Raji (cell line): Measurements from ENCODE around the gene TET3.
A peak's percentile ranks its signal among the peaks of the same experiment; 100 is the strongest.

Source experiments
- POLR2A ChIP-seq: IDR thresholded peaks from 2 replicates; pipeline ENCODE4 v1.6.1; 2011; ENCODE audit warnings: low read depth, low read length, control low read depth; ENCODE audit not compliant: insufficient read depth

TET3 gene

DNA sequence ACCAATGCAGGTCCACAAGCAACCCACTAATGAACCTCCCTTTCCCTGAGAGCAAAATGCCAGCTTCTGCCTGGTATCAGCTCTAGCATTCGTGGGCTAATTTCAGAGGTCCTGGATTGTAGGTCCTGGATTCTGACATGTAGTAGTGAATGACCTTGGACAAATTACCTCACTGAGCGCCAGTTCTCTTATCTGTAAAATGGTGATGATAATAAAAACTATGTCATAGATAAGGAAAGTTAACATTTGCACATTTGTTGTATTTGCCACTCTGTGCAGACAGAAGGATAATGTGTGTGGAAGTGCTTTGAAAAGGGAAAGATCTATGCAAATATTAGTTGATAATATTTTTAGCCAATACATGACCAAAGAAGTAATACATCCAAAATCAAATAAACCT lies 4.1 kb upstream of the TET3 start:
- TF ChIP-seq POLR2A: no peak

DNA sequence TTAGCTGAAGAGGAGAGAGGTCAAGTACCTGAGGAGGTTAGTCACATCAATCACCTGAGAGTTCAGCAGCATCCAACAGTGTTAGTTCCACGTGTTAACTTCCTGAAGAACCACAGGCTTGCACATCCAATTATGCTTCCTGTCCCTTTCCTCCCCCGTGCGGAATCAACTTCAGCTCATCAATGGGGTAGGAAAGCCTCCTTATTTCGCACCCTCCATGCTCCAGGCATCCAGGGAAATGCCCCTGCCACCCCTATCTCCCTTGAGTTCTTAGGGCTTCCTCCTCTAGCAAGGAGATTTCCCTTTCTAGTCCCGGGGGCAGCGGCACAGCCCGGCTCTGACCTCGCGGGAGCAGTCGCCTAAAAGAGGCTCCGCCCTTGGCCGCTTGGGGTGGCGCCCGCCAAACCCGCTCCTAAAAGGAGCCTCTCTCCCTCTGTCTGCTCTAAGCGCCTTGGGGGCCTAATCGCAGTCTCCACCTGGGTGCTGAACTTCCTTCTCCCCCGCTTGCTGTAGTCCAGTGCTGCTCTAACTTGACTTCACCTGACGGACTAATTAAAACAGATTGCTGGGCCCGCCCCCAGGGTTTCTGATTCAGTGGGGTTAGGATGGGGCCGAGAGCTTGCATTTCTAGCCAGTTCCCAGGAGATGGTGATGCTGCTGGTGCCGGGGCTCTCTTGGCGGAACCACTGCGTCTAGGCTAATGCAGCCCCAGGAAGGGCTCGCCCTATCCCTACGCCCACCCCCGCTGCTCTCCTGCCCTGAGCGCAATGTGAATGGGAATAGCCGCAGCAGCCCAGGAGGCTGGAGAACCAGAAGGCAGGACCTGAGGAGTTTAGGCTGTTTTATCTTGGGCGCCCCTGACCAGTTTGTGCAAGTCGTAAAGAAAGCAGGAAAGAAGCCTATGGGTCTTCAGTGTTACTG lies 3.4 kb upstream of the TET3 start:
- TF ChIP-seq POLR2A: no peak

DNA sequence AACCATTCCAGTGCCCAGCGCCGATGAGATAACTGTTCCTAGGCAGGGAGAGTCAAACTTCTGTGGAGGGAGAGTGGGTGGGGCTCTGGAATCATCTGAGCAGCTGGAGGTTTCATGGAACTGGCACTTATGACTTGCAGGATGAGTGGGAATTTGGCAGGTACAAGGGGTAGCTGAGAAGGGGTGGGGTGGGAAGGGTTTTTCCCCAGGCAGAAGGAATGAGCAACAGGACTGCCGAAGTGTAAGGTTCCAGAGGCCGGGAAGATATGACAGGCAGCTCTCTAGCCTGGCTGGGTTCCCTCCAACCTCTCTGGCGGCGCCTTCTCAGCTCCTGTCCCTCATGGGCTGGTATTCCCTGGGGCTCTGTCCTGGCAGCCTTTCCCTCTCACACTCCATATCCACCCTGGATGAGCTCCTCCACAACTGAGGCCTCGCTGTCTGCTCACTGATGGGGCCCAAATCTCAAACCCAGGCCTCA lies 2.5 kb upstream of the TET3 start:
- TF ChIP-seq POLR2A: no peak; the same call in 1 of the 2 replicates

DNA sequence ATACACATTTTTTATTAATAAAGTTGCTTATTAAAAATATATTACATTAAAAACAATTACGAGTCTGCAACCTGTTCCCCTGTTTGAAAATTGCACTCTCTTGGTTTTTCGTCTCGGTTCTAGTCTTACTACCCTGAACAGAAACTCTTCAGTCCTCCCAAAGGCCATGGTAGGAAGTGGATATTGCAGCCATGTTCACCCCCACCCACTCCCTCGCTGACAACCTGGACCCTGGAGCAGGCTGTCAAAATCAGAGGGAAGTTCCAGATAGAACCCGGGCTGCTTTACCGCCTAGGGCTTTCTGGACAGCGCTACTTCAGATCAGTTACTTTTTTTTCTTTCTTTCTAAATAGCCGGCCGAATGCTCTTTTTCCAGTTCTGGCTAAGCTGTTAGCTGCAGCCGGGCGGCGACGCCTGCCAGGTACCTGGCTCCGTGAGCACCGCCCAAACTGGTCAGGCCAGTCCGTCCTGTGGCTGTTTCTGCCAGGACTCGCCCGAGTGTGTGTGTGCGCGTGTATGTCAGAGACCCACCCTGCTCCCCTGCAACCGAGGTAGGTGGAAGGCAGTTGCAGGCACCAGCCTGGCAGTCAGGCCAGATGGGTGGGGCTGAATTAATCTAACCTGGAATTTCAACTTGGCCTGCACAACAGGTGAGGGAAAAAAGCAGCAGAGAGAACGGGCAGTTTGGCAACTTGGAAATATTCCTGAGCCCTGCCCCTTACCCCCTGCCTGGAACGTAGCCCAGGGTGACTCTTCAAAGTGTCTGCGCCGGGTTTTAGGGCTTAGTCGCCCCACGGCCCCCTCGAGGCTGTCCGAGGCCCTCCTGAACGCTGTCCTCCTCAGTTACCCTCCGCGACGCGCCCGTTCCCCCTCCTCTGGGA lies 1.1 kb upstream of the TET3 start:
- no peak for TF ChIP-seq POLR2A

DNA sequence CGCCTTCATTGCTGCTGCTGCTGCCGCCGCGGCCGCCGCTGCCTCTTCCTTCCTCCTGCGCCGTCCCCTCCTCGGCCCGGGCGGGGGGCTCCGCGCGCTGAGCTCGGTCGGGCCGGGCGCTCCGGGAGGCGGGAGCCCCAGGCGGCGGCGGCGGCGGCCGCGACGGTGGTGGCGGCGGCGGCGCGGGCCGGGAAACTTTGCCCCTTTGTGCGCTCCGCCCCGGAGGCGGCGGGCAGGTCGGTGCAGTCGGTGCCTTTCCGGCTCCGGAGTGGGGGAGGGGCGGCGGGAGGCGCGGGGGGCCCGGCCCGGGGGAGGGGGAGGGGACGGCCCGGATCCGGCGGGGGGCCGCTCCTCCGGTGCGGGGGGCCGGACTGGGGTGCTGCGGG lies 205 bp downstream of the TET3 start:
- peak; percentile 38; the same call in 1 of the 2 replicates for TF ChIP-seq POLR2A

DNA sequence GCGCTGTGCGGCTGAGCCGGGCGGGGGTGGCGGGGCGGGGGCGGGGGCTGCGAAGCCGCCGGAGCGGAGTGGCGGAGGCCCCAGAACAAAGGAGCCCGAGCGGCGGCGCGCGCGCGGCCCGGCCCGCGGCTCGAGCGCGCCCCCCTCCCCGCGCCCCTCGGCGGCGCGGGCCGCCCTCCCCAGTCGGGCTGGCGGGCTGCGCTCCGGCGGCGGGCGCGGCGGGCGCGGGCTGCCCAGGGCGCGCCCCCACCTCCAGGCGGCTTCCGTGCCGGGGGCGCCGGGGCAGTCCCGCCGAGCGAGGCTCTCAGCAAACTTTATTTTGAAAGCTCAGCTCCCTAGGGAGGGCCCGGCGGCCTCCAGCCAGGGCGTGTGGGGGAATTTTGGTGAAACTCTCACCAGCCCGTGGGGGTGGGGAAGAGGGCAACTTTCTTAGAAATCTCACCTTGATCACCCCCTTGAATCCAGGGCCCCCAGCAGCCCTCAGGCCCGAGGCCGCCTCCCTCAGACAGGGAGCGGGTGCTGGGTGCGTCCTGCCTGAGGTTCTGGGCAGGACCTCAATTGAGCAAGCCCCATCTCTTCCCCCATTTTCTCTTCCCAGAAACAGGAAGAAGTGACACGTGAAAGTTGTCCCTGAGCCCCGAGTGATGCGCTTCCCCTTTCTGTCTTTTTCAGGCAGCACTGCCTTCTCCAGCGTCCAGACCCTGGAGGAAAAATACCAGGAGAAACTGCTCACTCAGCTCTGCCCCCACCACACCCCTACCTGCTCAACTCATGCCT lies 786 bp downstream of the TET3 start:
- TF ChIP-seq POLR2A: no peak

DNA sequence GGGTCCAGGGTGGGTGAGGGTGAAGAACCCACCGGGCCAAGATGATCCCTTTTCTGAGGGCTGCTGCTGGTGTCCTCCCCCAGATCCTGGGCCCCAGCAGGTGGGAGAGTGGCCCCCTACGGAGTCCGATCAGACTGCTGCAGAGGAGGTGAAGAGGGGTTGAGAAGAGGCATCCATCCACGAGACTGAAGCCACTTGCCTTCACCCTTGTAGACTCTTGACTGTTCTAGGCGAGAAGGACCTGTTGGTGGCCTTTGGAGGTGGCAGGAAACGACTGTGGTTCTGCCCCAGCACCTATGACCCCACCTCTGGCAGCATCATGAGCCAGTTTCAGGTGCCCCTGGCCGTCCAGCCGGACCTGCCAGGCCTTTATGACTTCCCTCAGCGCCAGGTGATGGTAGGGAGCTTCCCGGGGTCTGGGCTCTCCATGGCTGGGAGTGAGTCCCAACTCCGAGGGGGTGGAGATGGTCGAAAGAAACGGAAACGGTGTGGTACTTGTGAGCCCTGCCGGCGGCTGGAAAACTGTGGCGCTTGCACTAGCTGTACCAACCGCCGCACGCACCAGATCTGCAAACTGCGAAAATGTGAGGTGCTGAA lies 1.5 kb downstream of the TET3 start:
- TF ChIP-seq POLR2A: no peak

DNA sequence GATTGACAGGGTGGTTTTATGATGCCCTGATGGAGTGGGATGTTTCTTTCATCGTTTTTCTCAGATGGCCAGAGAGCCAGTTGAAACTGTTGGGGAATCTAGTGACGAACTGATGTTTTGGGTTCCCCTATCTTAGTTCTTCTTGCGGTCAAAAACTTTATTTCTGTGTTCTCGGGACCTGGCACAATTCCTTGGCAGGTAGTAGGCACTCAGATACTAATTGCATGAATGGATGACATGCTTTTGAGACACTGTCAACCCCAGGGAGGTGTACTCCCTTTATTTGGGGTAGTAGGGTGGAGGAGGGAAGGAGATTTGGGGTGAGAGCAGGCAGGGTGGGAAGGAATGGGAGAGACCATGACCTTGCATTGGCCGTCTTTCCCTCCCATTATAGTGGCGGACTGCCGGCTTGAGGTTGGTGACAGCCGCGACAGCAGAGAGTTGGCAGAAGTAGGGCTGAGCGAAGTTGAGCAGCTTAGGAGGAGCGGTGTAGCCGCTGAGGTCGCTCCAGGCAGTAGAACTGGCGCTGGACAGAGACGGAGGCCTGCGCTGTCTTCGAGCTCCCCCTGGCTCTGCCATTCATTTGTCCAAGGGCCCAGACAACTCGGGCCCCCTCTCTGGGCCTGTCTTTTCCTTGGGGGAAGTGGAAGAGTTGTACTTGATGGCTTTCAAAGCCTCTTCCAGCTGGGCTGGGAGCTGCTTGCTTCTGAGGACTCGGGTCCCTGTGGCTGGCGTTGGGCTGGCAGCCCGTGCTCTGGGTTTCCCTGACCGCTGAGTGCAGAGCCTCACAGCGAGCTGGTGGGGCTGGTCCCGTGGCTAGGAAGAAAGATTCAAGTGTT lies 2.6 kb downstream of the TET3 start:
- TF ChIP-seq POLR2A: no peak

DNA sequence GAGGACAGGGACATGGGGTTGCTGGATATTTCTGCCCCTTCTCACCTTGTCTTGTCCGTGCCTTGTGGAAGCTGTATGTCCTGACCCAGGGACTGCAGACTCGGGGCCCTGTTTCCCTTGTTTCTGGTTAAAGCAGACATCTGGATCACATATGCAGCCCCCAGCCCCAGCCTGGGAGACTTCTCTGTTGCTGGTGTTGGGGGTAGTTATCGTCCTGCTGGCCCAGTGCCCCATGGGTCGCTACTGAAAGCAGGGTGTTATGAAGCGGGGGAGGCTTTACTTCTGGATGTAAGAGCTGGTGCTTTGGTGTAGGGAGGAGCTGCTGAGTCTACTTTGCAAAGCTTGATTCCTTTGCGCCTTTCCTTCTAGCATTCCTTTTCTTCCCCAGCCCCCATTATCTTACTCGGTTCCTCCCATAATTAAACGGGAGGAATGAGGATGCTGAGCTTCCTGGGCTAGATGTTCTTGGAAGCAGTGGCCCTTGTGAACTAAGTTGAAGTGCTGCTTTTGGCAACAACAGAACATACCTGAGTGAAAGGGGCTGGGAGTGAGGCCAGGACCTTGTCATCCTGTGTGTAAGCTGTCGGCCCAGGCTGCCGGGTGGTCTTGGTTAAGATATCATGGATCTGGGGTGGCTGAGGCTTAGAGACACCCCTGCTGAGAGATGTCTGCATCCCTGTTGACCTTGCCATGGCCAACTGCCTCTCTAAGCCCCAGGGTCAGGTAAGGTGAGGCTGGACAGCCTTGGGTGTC lies 3.4 kb downstream of the TET3 start:
- TF ChIP-seq POLR2A: no peak

DNA sequence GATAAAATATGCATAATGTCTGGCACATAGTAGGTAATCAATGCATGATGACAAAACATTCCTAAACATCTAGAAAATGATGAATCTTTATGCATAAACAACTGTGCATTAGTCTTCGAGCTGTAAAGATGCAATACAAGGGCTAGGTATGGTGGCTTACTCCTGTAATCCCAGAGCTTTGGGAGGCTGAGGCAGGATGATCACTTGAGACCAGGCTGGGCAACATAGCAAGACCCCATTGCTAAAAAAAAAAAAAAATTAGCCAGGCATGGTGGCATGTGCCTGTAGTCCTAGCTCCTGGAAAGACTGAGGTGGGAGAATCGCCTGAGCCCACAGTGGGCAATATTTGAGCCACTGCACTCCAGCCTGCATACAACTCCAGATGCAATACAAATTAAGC lies 5.3 kb downstream of the TET3 start:
- TF ChIP-seq POLR2A: no peak

DNA sequence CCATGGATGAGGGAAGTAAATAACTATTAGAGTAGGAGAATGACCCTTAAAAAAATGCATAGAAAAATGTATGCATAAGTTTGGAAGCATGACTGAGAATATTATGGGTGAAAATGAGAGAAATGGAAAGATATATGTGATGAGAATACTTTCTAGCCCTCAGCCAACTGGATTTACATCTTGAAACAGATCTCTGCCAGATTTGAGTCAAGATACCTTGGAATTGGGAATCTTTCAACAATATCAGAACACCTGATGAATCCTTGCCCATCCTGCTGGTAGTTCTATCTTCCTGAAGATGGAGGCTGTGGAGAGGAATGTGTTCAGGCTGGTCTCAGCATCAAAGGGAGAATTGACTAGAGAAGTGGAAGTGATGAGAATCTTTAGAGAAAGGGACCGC lies 5.8 kb downstream of the TET3 start:
- TF ChIP-seq POLR2A: no peak

DNA sequence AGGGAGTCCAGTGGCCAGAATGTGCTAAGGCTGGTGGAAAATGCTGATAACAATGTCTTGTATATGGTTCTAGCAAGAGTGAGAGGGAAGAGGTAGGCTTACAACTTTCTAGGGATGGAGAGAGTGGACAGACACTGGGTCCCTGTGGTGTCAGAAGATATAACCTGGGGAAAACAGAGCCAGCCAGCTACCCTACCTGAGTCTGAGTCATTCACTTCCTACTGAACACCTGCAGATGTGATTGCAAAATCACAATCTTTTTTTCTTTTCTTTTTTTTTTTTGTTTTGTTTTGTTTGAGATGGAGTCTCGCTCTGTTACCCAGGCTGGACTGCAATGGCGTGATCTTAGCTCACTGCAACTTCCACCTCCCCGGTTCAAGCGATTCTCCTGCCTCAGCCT lies 7.3 kb downstream of the TET3 start:
- TF ChIP-seq POLR2A: no peak

DNA sequence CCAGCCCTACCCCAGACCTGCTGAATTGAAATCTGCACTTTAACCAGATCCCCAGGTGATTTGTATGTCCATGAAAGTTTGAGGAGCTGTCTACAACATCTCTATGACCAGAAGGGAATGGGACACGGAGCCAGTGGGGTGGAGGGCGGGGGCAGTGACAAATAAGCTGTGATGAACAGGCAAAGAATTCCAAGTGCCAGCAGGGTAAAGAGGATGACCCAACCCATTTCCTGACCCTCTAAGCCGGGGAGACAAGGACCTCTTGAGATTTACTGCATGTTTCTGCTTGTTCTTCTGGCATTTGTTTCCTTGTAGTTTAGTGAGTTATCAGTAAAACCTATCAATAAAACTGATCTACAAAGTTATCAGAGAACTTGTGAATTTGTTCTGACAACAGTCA lies 8.7 kb downstream of the TET3 start:
- TF ChIP-seq POLR2A: no peak
